Mesothelial cell of epicardium (in vitro differentiated cells): ENCODE data around the gene NSG2. TPM values are rescaled to one million over a fixed set of nuclear protein-coding genes. Genes with fewer than 3 reads are reported as not detected.

Source experiments
- DNase-seq, 2 experiments: peaks; one replicate each; pipeline ENCODE4 v3.0.0; 2021; ENCODE audit warnings: low spot score in 2 of 2; ENCODE audit not compliant: unreplicated experiment in 2 of 2
- H3K27ac Mint-ChIP-seq: 2 replicates; pipeline ENCODE4 v1.8.0; 2021; ENCODE audit warnings: mixed read lengths
- H3K27me3 Mint-ChIP-seq: 2 replicates; pipeline ENCODE4 v1.8.0; 2021; ENCODE audit warnings: low read depth, mixed read lengths
- H3K36me3 Mint-ChIP-seq: 2 replicates; pipeline ENCODE4 v1.8.0; 2021; ENCODE audit warnings: mixed read lengths
- H3K4me1 Mint-ChIP-seq: 2 replicates; pipeline ENCODE4 v1.8.0; 2021; ENCODE audit warnings: mixed read lengths
- H3K4me3 Mint-ChIP-seq: 2 replicates; pipeline ENCODE4 v1.8.0; 2021; ENCODE audit warnings: mild to moderate bottlenecking, moderate library complexity, mixed read lengths
- H3K9me3 Mint-ChIP-seq: 2 replicates; pipeline ENCODE4 v1.8.0; 2021; ENCODE audit warnings: mixed read lengths
- CTCF ChIP-seq: fragments of 200-600 bp; sonication (generic); IDR thresholded peaks from one replicate; pipeline ENCODE4 v1.5.0; 2021; ENCODE audit warnings: antibody characterized with exemption; ENCODE audit not compliant: unreplicated experiment
- total RNA-seq: library from RNA; stranded (reverse); gene quantifications from 3 replicates; pipeline ENCODE4 v1.2.1, GENCODE V29; 2021

NSG2 gene
- total RNA-seq, 1 donor from 2014 or later: not detected

- H3K4me1 Mint-ChIP-seq: no peaks in the 10 kb centered on the region
- no peak overlapping the region for H3K4me3 Mint-ChIP-seq
- no peak for TF ChIP-seq CTCF
- H3K9me3 Mint-ChIP-seq: peaks cover 12% of the 10 kb centered on the region
- no peak for DNase-seq
- H3K27ac Mint-ChIP-seq: no peak overlapping the region
- no peaks in the 10 kb centered on the region for H3K36me3 Mint-ChIP-seq
- peaks cover 30% of the 10 kb centered on the region for H3K27me3 Mint-ChIP-seq
Observed at GRCh38 chr5:174120401-174121005, 75.0 kb downstream of the NSG2 start.

GRCh38 chr5:174134545-174134944 is 89.0 kb downstream of the NSG2 start:
- peaks cover 20% of the 10 kb centered on the region for H3K27me3 Mint-ChIP-seq
- peaks cover 5% of the 10 kb centered on the region for H3K9me3 Mint-ChIP-seq
- no peak for TF ChIP-seq CTCF
- H3K4me1 Mint-ChIP-seq: no peaks in the 10 kb centered on the region
- no peaks in the 10 kb centered on the region for H3K36me3 Mint-ChIP-seq
- no peak overlapping the region for H3K27ac Mint-ChIP-seq
- no peak for DNase-seq
- no peak overlapping the region for H3K4me3 Mint-ChIP-seq

- H3K27ac Mint-ChIP-seq: no peak overlapping the region
- no peaks in the 10 kb centered on the region for H3K36me3 Mint-ChIP-seq
- H3K4me3 Mint-ChIP-seq: no peak overlapping the region
- H3K9me3 Mint-ChIP-seq: no peaks in the 10 kb centered on the region
- peaks cover 31% of the 10 kb centered on the region for H3K27me3 Mint-ChIP-seq
- no peak for TF ChIP-seq CTCF
- DNase-seq: no peak
- no peaks in the 10 kb centered on the region for H3K4me1 Mint-ChIP-seq
Observed at GRCh38 chr5:174139623-174140022, 94.1 kb downstream of the NSG2 start.

GRCh38 chr5:174140452-174141020 is 95.0 kb downstream of the NSG2 start:
- Mint-ChIP-seq H3K4me1 (no peaks in the 10 kb centered on the region), H3K27ac (no peak overlapping the region), H3K36me3 (no peaks in the 10 kb centered on the region), H3K9me3 (no peaks in the 10 kb centered on the region), H3K27me3 (peaks cover 40% of the 10 kb centered on the region), H3K4me3 (no peak overlapping the region)
- no peak for DNase-seq
- no peak for TF ChIP-seq CTCF

GRCh38 chr5:174141398-174141797 is 95.9 kb downstream of the NSG2 start:
- no peaks in the 10 kb centered on the region for H3K36me3 Mint-ChIP-seq
- peaks cover 47% of the 10 kb centered on the region for H3K27me3 Mint-ChIP-seq
- DNase-seq: no peak
- no peaks in the 10 kb centered on the region for H3K9me3 Mint-ChIP-seq
- no peak overlapping the region for H3K4me3 Mint-ChIP-seq
- TF ChIP-seq CTCF: no peak
- H3K27ac Mint-ChIP-seq: no peak overlapping the region
- no peaks in the 10 kb centered on the region for H3K4me1 Mint-ChIP-seq

- Mint-ChIP-seq H3K4me3 (no peak overlapping the region), H3K9me3 (no peaks in the 10 kb centered on the region), H3K4me1 (no peaks in the 10 kb centered on the region), H3K27ac (no peak overlapping the region), H3K27me3 (peaks cover 74% of the 10 kb centered on the region), H3K36me3 (no peaks in the 10 kb centered on the region)
- no peak for DNase-seq
- TF ChIP-seq CTCF: no peak
Observed at GRCh38 chr5:174145091-174145490, 99.6 kb downstream of the NSG2 start.
